ENCODE measurements around the gene IL23R.

GRCh38 chr1:67162954-67163353 lies 3.3 kb upstream of the IL23R start:
- TF ChIP-seq CTCF (IDR thresholded peaks at IDR 0.05; ENCODE audit: low read depth, low read length, missing input control) (no peak), GABPA (IDR thresholded peaks at IDR 0.05 in 1 of 2, conservative IDR thresholded peaks at IDR 0.05 in 1 of 2) (no peak)

All from liver (tissue), 3 donors.